NCI-H1105 treated with DMSO at 0.1 percent for 48 hours (cell line): ENCODE data around the gene PSD4.

Experiments
- DNase-seq: peaks from one replicate; lab custom pipeline; 2025; lab: John Stamatoyannopoulos, UW

PSD4 gene

GRCh38 chr2:113238871-113239839, 65.4 kb downstream of the PSD4 start:
- DNase-seq = no peak

GRCh38 chr2:113240150-113240914, 66.6 kb downstream of the PSD4 start:
- peak; percentile 57 for DNase-seq

- DNase-seq = no peak
Observed at GRCh38 chr2:113240915-113241911, 67.4 kb downstream of the PSD4 start.

GRCh38 chr2:113242327-113242726, 68.6 kb downstream of the PSD4 start:
- DNase-seq = no peak

GRCh38 chr2:113245276-113245711, 71.5 kb downstream of the PSD4 start:
- DNase-seq = no peak

- DNase-seq = no peak
Observed at GRCh38 chr2:113246606-113247005, 72.8 kb downstream of the PSD4 start.

GRCh38 chr2:113248997-113249770, 75.4 kb downstream of the PSD4 start:
- peak; percentile 58 for DNase-seq

- no peak for DNase-seq
Observed at GRCh38 chr2:113251118-113251517, 77.3 kb downstream of the PSD4 start.

GRCh38 chr2:113252047-113252590, 78.3 kb downstream of the PSD4 start:
- DNase-seq = no peak

GRCh38 chr2:113253453-113253852, 79.7 kb downstream of the PSD4 start:
- DNase-seq = no peak

- DNase-seq = no peak
Observed at GRCh38 chr2:113255140-113256070, 81.6 kb downstream of the PSD4 start.

GRCh38 chr2:113257516-113258264, 83.9 kb downstream of the PSD4 start:
- DNase-seq = no peak

- no peak for DNase-seq
Observed at GRCh38 chr2:113258471-113259147, 84.8 kb downstream of the PSD4 start.
